IMR-90 (cell line): ENCODE data around the gene DRD4. TPM values are rescaled to one million over a fixed set of nuclear protein-coding genes. Genes with fewer than 3 reads are reported as not detected.

Experiments used
- ATAC-seq: fragments of 200-7000 bp; cut with Tn5 transposase; 2 replicates; pipeline ENCODE4 v1.9.1; 2020; ENCODE audit warnings: low read depth, mild to moderate bottlenecking, moderate library complexity
- BruUV-seq: library from RNA; stranded (reverse); fragments of 400-500 nt; replicated peaks from 2 replicates; lab custom pipeline; 2021; lab: Mats Ljungman, UMichigan
- CTCF ChIA-PET: fragments of 300-600 bp; formaldehyde crosslinking; extraction: SDS; loops from one replicate; lab custom pipeline; 2021; ENCODE audit warnings: antibody characterized with exemption; lab: Yijun Ruan, JAX
- POLR2A ChIA-PET: fragments of 300-600 bp; sonication (Branson Sonifier 250); formaldehyde crosslinking; loops from one replicate; lab custom pipeline; 2022; ENCODE audit warnings: antibody characterized with exemption; ENCODE audit not compliant: unreplicated experiment; lab: Charles Lee
- DNase-seq: peaks from one replicate; pipeline ENCODE4 v3.0.0; 2013
- H2AFZ ChIP-seq: replicated peaks from 2 replicates; pipeline ENCODE3; 2013; ENCODE audit warnings: low read length, mild to moderate bottlenecking; ENCODE audit not compliant: poor library complexity
- H2AK5ac ChIP-seq: 2 replicates; pipeline ENCODE4 v1.6.1; 2013; ENCODE audit warnings: low read depth, low read length, inconsistent platforms
- H2AK9ac ChIP-seq: replicated peaks from 2 replicates; pipeline ENCODE3; 2013; ENCODE audit warnings: mild to moderate bottlenecking, low read depth, low read length, moderate library complexity; ENCODE audit not compliant: poor library complexity
- H2BK120ac ChIP-seq: 2 replicates; pipeline ENCODE4 v1.6.1; 2013; ENCODE audit warnings: low read depth, low read length, inconsistent platforms
- H2BK15ac ChIP-seq: 3 replicates; pipeline ENCODE4 v1.6.1; 2013; ENCODE audit warnings: low read depth, low read length, inconsistent platforms
- H2BK20ac ChIP-seq: 2 replicates; pipeline ENCODE4 v1.6.1; 2013; ENCODE audit warnings: low read depth, mild to moderate bottlenecking, inconsistent platforms, low read length, moderate library complexity
- H2BK5ac ChIP-seq: 2 replicates; pipeline ENCODE4 v1.6.1; 2013; ENCODE audit warnings: mild to moderate bottlenecking, low read depth, low read length, inconsistent platforms; ENCODE audit not compliant: poor library complexity, severe bottlenecking
- H3K14ac ChIP-seq: replicated peaks from 2 replicates; pipeline ENCODE4 v1.6.1; 2013; ENCODE audit warnings: low read depth, low read length, inconsistent platforms
- H3K18ac ChIP-seq: 2 replicates; pipeline ENCODE4 v1.6.1; 2013; ENCODE audit warnings: low read depth, low read length, control low read depth
- H3K23ac ChIP-seq: 2 replicates; pipeline ENCODE4 v1.6.1; 2013; ENCODE audit warnings: low read depth, low read length, inconsistent platforms
- H3K27ac ChIP-seq: 2 replicates; pipeline ENCODE4 v1.5.1; 2013; ENCODE audit warnings: mild to moderate bottlenecking, control low read depth, low read length; ENCODE audit not compliant: insufficient read depth
- H3K27me3 ChIP-seq: 2 replicates; pipeline ENCODE4 v1.6.1; 2013; ENCODE audit warnings: low read length; ENCODE audit not compliant: control insufficient read depth, insufficient read depth
- H3K36me3 ChIP-seq: 2 replicates; pipeline ENCODE4 v1.6.1; 2013; ENCODE audit warnings: low read length, mixed read lengths; ENCODE audit not compliant: control insufficient read depth, insufficient read depth
- H3K4ac ChIP-seq: 2 replicates; pipeline ENCODE4 v1.6.1; 2013; ENCODE audit warnings: low read depth, low read length, inconsistent platforms
- H3K4me1 ChIP-seq: 2 replicates; pipeline ENCODE4 v1.6.1; 2013; ENCODE audit warnings: low read length, mixed read lengths; ENCODE audit not compliant: control insufficient read depth, insufficient read depth
- H3K4me2 ChIP-seq: 2 replicates; pipeline ENCODE4 v1.6.1; 2013; ENCODE audit warnings: low read depth, mild to moderate bottlenecking, control low read depth, low read length, moderate library complexity
- H3K4me3 ChIP-seq: 2 replicates; pipeline ENCODE4 v1.5.1; 2013; ENCODE audit warnings: low read depth, mild to moderate bottlenecking, control low read depth, low read length, moderate library complexity; ENCODE audit not compliant: insufficient read depth
- H3K56ac ChIP-seq: 2 replicates; pipeline ENCODE4 v1.6.1; 2013; ENCODE audit warnings: low read length, inconsistent platforms; ENCODE audit not compliant: insufficient read depth; ENCODE audit errors: extremely low read depth
- H3K79me1 ChIP-seq, 2 experiments: 2 replicates each; pipeline ENCODE4 v1.6.1; 2013; ENCODE audit warnings: low read length in 2 of 2, inconsistent platforms in 1 of 2, low read depth in 1 of 2
- H3K9ac ChIP-seq: 2 replicates; pipeline ENCODE4 v1.6.1; 2013; ENCODE audit warnings: low read depth, low read length, control low read depth
- H3K9me1 ChIP-seq: 2 replicates; pipeline ENCODE4 v1.6.1; 2013; ENCODE audit warnings: low read length, inconsistent platforms; ENCODE audit not compliant: insufficient read depth
- H3K9me3 ChIP-seq: 2 replicates; pipeline ENCODE4 v1.6.1; 2013; ENCODE audit warnings: low read length; ENCODE audit not compliant: control insufficient read depth, insufficient read depth
- H4K20me1 ChIP-seq: 2 replicates; pipeline ENCODE4 v1.6.1; 2013; ENCODE audit warnings: low read length, inconsistent platforms; ENCODE audit not compliant: insufficient read depth
- H4K5ac ChIP-seq: 2 replicates; pipeline ENCODE4 v1.6.1; 2013; ENCODE audit warnings: mild to moderate bottlenecking, low read depth, low read length, control low read depth
- H4K8ac ChIP-seq, 2 experiments: 2 replicates each; pipeline ENCODE4 v1.6.1; 2013; ENCODE audit warnings: low read depth in 2 of 2, low read length in 2 of 2, control low read depth in 1 of 2, inconsistent platforms in 1 of 2
- H4K91ac ChIP-seq: 2 replicates; pipeline ENCODE4 v1.6.1; 2013; ENCODE audit warnings: low read depth, low read length, inconsistent platforms; ENCODE audit not compliant: insufficient read depth
- CEBPB ChIP-seq: IDR thresholded peaks from 2 replicates; pipeline ENCODE4 v1.6.1; 2012; ENCODE audit warnings: low read depth, low read length, improper control_type of control experiment
- CHD1 ChIP-seq: IDR thresholded peaks from 2 replicates; pipeline ENCODE4 v1.6.1; 2012; ENCODE audit warnings: low read depth, low read length, improper control_type of control experiment
- FOS ChIP-seq: fragments of 150-350 bp; IDR thresholded peaks from 2 replicates; pipeline ENCODE4 v1.6.1; 2016; ENCODE audit warnings: low read depth, low read length
- MAFK ChIP-seq: IDR thresholded peaks from 2 replicates; pipeline ENCODE4 v1.6.1; 2012; ENCODE audit warnings: low read depth, low read length, improper control_type of control experiment
- MAZ ChIP-seq: IDR thresholded peaks from 2 replicates; pipeline ENCODE4 v1.6.1; 2012; ENCODE audit warnings: low read depth, mild to moderate bottlenecking, low read length, improper control_type of control experiment, moderate library complexity, borderline replicate concordance
- MXI1 ChIP-seq: IDR thresholded peaks from 2 replicates; pipeline ENCODE4 v1.6.1; 2012; ENCODE audit warnings: low read depth, mild to moderate bottlenecking, low read length, moderate library complexity, borderline replicate concordance
- NFE2L2 ChIP-seq: fragments of 150-350 bp; IDR thresholded peaks from 2 replicates; pipeline ENCODE4 v1.6.1; 2016; ENCODE audit warnings: low read depth, mild to moderate bottlenecking, low read length
- POLR2A ChIP-seq: IDR thresholded peaks from 2 replicates; pipeline ENCODE4 v1.6.1; 2012; ENCODE audit warnings: mild to moderate bottlenecking, low read depth, low read length
- RAD21 ChIP-seq: IDR thresholded peaks from 2 replicates; pipeline ENCODE4 v1.6.1; 2012; ENCODE audit warnings: low read length, improper control_type of control experiment
- RCOR1 ChIP-seq: IDR thresholded peaks from 2 replicates; pipeline ENCODE4 v1.6.1; 2012; ENCODE audit warnings: mild to moderate bottlenecking, low read length, improper control_type of control experiment; ENCODE audit not compliant: insufficient replicate concordance
- WGBS, 2 experiments: methylation state at CpG; one replicate each; pipeline versions ENCODE4 v1.1.5 to v1.1.7; 2013; ENCODE audit warnings: missing lambda C conversion rate in 2 of 2; ENCODE audit not compliant: insufficient read length in 1 of 2; ENCODE audit errors: extremely low coverage in 2 of 2; 5-methylcytosine and 5-hydroxymethylcytosine counted together
- dilution Hi-C: fragments of 300-500 bp; cut with HindIII; formaldehyde crosslinking; loops from one replicate; pipeline ENCODE4 v1.14.3; 2018; ENCODE audit warnings: low sequenced_read_pairs; ENCODE audit not compliant: unreplicated experiment
- in situ Hi-C: fragments of 300-500 bp; cut with MboI; formaldehyde crosslinking; loops from 3 replicates; pipeline ENCODE4 v1.14.3; 2019; ENCODE audit warnings: low sequenced_read_pairs, inconsistent platforms, mixed read lengths
- intact Hi-C: fragments of 100-400 bp; cut with micrococcal nuclease; formaldehyde crosslinking; loops from 2 replicates; pipeline ENCODE4 v1.10.0; 2022
- polyA plus RNA-seq, 3 experiments: library from polyadenylated mRNA; depleted of rRNA; stranded (reverse); fragments of >200 nt; gene quantifications; 2 replicates each; pipeline ENCODE4 v1.2.3, GENCODE V29; 2012; ENCODE audit warnings: low replicate concordance in 1 of 3
- total RNA-seq: library from RNA; depleted of rRNA; stranded (reverse); fragments of >200 nt; gene quantifications from 2 replicates; pipeline ENCODE4 v1.2.3, GENCODE V29; 2012
- TF ChIP-seq, protein P1 (sequence below): fragments of 150-350 bp; IDR thresholded peaks from 2 replicates; pipeline ENCODE4 v1.6.1; 2017; ENCODE audit warnings: mild to moderate bottlenecking, antibody characterized with exemption, low read length, low read depth
- TF ChIP-seq, protein P2 (sequence below): fragments of 150-350 bp; IDR thresholded peaks from 2 replicates; pipeline ENCODE4 v1.6.1; 2016; ENCODE audit warnings: low read depth, mild to moderate bottlenecking, low read length, moderate library complexity, borderline replicate concordance

The DRD4 gene
- total and polyA plus RNA-seq, 2 of the 4 experiments (the other 2 are of a cell fraction): not detected

DNA sequence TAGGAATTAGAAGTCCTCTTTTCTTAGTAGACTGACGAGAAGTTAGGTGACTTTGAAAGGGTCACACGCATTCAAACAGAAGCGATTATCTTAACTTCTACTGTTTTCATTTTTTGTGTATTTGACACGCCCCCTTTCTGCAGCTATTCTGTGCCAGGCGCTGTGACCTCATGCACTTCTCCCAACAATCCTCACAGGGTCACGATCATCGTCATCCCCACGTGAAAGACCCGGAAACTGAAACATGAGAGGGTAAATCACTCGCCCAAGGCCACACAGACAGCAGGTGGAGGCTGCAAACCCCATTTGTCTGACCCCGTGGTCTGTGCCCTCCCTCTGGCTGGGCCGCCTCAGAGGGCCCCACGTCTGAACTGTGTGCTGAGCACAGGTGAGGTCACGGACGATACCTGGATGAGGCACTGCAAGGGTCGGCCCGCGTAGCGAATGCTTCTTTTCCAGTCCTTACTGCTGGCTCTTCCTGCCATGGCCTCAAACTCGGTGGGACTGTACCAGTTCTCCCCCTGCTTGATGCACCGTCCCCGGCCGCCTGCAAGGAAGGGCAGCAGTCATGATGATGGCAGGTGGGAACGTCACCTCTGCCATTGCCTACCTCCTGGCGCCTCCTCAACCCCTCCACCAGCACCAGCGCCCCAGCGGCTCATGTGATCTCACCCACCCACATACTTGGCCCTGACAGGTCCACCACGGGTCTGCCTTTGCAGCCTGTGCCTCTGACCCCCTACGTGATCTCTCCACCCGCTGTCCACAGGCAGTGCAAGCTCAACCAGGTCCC lies 49.6 kb downstream of the DRD4 start (continued):
- TF ChIP-seq, protein P1, sequence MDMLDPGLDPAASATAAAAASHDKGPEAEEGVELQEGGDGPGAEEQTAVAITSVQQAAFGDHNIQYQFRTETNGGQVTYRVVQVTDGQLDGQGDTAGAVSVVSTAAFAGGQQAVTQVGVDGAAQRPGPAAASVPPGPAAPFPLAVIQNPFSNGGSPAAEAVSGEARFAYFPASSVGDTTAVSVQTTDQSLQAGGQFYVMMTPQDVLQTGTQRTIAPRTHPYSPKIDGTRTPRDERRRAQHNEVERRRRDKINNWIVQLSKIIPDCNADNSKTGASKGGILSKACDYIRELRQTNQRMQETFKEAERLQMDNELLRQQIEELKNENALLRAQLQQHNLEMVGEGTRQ: no peak

DNA sequence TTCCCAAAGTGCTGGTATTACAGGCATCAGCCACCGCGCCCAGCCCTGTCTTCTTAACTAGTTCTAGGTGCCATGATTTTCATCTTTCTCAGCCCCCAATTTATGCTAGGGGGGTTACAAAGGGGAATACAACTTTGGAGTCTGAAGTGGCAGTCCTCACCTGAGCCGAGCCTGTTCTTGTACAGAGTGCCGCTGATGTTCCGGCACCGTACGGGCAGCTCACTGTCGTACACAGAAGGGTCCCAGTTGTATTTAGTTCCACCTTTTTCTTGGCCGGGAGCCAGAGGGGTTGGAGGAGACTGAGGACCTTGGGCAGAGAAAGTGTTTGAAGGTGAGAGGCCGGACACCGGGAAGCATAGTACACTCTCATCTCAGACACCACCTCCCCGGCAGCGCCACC lies 50.7 kb downstream of the DRD4 start:
- Histone ChIP-seq H3K36me3 (peaks cover 47% of the 10 kb centered on the region), H4K20me1 (peaks cover 18% of the 10 kb centered on the region), H2BK15ac (no peak overlapping the region), H3K27me3 (no peaks in the 10 kb centered on the region), H2BK20ac (no peak overlapping the region), H2AFZ (no peak overlapping the region), H3K4me3 (no peak overlapping the region), H3K23ac (no peak overlapping the region), H2BK5ac (no peak overlapping the region), H3K79me1 (peaks cover 11 to 38% of the 10 kb centered on the region in 2 experiments), H3K4ac (no peak overlapping the region), H3K14ac (no peak overlapping the region), H4K91ac (no peak overlapping the region), H3K9me3 (no peaks in the 10 kb centered on the region), H2AK5ac (no peak overlapping the region), H3K27ac (no peak overlapping the region), H3K18ac (no peak overlapping the region), H2BK120ac (no peak overlapping the region), H4K8ac (no peak overlapping the region), H3K4me2 (no peak overlapping the region), H2AK9ac (no peak overlapping the region), H3K4me1 (no peaks in the 10 kb centered on the region), H3K56ac (no peak overlapping the region), H3K9me1 (peaks cover 6% of the 10 kb centered on the region; the same call in 1 of the 2 replicates), H3K9ac (no peak overlapping the region), H4K5ac (no peak overlapping the region)
- dilution Hi-C loops: no loop called here
- DNase-seq (no peak), ATAC-seq (no peak)
- POLR2A ChIA-PET: no interaction called here
- CTCF ChIA-PET: interaction anchor here (0.5 kb wide), 1 partner anchor 14 kb away, joined by 4 read pairs; no protein-coding TSS in a partner anchor
- WGBS, 2 experiments: 100% methylated on average over 3 of the region's 13 CpGs; no CpG with 5 or more reads in 1 of the 2 experiments
- BruUV-seq: no TSS peak
- in situ Hi-C loops: no loop called here
- intact Hi-C loops: no loop called here
- TF ChIP-seq RCOR1: no peak
- TF ChIP-seq NFE2L2: no peak
- TF ChIP-seq RAD21: no peak
- no peak for TF ChIP-seq POLR2A
- no peak for TF ChIP-seq FOS
- no peak for TF ChIP-seq CHD1
- TF ChIP-seq, protein P2, sequence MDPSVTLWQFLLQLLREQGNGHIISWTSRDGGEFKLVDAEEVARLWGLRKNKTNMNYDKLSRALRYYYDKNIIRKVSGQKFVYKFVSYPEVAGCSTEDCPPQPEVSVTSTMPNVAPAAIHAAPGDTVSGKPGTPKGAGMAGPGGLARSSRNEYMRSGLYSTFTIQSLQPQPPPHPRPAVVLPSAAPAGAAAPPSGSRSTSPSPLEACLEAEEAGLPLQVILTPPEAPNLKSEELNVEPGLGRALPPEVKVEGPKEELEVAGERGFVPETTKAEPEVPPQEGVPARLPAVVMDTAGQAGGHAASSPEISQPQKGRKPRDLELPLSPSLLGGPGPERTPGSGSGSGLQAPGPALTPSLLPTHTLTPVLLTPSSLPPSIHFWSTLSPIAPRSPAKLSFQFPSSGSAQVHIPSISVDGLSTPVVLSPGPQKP: no peak
- TF ChIP-seq, protein P1: no peak
- TF ChIP-seq MXI1: no peak
- TF ChIP-seq MAZ: no peak
- no peak for TF ChIP-seq CEBPB
- no peak for TF ChIP-seq MAFK
